Mesangial cell (primary cell): ENCODE data around the gene ANAPC5. TPM values are rescaled to one million over a fixed set of nuclear protein-coding genes. Genes with fewer than 3 reads are reported as not detected.

Experiments used
- total RNA-seq: library from RNA; depleted of rRNA; stranded (reverse); fragments of >200 nt; gene quantifications from 2 replicates; pipeline ENCODE4 v1.2.3, GENCODE V29; 2015

The ANAPC5 gene, protein sequence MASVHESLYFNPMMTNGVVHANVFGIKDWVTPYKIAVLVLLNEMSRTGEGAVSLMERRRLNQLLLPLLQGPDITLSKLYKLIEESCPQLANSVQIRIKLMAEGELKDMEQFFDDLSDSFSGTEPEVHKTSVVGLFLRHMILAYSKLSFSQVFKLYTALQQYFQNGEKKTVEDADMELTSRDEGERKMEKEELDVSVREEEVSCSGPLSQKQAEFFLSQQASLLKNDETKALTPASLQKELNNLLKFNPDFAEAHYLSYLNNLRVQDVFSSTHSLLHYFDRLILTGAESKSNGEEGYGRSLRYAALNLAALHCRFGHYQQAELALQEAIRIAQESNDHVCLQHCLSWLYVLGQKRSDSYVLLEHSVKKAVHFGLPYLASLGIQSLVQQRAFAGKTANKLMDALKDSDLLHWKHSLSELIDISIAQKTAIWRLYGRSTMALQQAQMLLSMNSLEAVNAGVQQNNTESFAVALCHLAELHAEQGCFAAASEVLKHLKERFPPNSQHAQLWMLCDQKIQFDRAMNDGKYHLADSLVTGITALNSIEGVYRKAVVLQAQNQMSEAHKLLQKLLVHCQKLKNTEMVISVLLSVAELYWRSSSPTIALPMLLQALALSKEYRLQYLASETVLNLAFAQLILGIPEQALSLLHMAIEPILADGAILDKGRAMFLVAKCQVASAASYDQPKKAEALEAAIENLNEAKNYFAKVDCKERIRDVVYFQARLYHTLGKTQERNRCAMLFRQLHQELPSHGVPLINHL
- total RNA-seq = 92.2 and 121 TPM in 2 replicates

DNA sequence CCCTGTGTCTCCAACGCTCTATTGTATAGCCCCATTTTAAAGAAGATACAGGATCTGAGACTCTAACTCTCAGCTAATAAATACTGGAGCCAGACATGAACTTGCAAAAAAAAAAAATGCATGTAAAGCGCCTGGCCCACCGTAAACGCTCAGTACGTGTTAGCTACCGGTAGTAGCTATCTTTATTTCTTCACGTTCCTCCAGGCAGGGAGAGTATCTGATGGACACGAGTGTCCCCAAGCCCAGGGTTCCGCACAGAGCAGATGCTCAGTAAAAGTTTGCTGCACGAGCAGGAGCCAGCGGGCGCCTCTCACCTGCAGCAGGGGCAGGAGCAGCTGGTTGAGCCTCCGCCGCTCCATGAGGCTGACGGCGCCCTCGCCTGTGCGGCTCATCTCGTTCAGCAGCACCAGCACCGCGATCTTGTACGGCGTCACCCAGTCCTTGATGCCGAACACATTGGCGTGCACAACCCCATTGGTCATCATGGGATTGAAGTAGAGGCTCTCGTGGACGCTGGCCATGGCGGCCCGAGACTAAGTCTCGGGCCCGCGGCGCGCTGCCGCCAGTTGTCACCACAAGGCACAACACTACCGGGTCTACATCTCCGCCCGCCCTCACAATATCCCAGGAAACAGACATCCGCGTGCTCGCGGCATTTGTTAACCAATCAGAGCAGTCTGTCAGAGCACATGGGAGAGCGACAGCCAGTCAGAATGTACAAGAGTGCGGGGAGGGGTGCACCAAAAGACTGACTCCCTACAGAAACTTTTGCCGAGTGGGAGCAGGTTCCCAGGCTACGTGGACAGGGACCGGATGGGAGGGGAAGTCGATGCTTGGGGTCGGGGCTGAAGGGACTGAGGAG, at the start of gene ANAPC5:
TSS of gene ANAPC5 (minus strand) at position 592 of the 862 bp plus-strand sequence. CDS start at position 521, 71 bp downstream.

DNA sequence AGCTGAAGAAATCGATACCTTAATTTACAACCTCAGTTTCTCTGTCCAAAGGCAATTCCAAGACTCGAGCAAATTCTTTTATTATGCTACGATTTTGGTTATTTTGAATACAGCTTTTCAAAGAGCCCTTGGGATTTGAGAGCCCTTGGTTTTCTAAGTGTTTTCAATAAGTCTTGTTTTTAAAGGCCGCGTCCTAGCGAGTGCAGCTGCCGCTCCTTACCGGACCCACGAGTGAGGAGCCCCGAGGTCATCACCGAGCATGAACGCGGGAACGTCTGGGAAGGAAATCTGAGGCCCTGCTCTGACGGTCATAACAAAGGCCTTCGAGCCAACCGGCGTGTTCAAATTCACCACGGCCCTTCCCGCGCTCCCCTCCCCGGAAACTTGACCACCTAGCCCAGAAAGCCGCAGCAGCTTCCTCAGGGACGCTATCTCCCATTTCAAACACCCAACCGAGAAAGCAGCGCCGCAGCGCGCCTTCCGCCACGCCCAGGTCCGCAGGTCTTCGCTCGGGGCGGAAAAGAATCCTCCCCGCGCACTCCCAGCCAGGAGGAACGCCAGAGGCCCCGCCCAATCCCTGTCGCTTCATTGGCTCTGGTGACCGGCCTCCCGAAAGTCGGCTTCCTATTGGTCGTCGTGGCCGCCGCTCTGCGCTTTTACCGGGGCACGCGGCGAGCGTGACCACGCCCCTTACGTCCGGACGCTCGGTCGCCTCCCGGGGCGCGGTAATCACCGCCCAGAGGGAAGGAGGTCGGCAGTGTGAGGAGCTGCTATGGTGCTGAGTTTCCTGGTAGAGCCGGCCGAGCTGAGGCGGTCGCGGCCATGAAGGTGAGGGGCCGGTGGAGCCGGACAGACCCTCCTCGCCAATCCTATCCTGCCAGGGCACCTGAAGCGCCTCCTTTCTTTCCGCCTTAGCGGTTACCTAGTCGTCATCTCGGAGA, 47.5 kb upstream of the ANAPC5 start, which contains the start of gene RNF34:
TSS of gene RNF34 (plus strand) at position 728 of the 941 bp plus-strand sequence. CDS start at position 823, 95 bp downstream.

DNA sequence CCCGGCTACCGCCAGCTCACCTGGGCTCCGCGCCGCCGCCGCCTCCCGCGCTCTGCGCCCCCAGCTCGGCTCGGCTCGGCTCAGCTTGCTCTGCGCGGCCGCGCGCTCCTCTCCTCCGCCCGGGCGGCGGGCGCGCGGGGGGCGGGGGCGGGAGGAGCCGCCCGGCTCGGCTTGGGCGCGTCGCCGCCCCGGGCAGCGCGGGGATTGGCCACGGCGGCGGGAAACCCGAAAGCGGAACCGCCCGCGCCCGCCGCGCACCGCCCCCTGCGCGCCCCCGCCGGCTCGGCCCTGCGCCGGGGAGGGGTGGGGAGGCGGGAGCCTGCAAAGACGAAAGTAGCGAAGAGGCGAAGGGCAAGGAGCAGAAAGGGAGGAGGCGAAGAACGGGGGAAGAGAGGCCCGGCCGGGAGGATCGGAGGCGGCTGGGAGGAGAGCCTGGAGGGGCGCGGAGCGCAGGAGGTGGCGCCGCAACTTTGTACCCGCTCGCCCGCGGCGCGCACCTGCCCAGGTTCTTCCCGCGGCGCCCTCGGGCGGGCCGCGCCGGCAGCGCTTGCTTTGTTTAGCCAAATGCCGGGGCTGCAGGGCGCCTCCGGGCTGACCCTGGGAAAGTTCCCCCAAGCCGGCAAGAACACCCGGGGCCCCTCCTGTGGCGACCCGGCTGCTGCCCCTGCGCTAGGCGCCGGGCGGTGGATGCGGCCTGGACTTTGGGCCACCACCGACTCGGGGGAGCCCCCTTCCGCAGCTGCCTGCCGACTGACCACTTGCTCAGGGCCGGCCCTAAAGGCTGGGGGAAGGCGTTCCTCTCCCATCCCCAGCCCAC, 55.4 kb downstream of the ANAPC5 start, which contains the start of gene CAMKK2:
TSS of gene CAMKK2 (minus strand) at position 92 of the 817 bp plus-strand sequence. CDS start 22,183 bp downstream, outside the sequence.

Other genes starting within 250 kb of the ANAPC5 start
- gene P2RX7, start 219.5 kb downstream of the ANAPC5 start, total RNA-seq = 0.13 and 0.16 TPM in 2 replicates
- gene P2RX4, start 142.3 kb downstream of the ANAPC5 start, total RNA-seq = 31.1 and 34.7 TPM in 2 replicates
- gene CAMKK2, start 55.7 kb downstream of the ANAPC5 start, total RNA-seq = 26.7 and 32.7 TPM in 2 replicates
- gene RNF34, start 47.7 kb upstream of the ANAPC5 start, total RNA-seq = 27.5 and 40.2 TPM in 2 replicates
- gene KDM2B, start 228.6 kb upstream of the ANAPC5 start, total RNA-seq = 20.3 and 48.1 TPM in 2 replicates